GM15510 (cell line): ENCODE data around the gene DDIT3.

Experiments used
- POLR2A ChIP-seq: IDR thresholded peaks from 3 replicates; pipeline ENCODE4 v1.6.1; 2011; ENCODE audit warnings: borderline replicate concordance; ENCODE audit not compliant: insufficient read length; ENCODE audit errors: extremely low read depth

The DDIT3 gene

DNA sequence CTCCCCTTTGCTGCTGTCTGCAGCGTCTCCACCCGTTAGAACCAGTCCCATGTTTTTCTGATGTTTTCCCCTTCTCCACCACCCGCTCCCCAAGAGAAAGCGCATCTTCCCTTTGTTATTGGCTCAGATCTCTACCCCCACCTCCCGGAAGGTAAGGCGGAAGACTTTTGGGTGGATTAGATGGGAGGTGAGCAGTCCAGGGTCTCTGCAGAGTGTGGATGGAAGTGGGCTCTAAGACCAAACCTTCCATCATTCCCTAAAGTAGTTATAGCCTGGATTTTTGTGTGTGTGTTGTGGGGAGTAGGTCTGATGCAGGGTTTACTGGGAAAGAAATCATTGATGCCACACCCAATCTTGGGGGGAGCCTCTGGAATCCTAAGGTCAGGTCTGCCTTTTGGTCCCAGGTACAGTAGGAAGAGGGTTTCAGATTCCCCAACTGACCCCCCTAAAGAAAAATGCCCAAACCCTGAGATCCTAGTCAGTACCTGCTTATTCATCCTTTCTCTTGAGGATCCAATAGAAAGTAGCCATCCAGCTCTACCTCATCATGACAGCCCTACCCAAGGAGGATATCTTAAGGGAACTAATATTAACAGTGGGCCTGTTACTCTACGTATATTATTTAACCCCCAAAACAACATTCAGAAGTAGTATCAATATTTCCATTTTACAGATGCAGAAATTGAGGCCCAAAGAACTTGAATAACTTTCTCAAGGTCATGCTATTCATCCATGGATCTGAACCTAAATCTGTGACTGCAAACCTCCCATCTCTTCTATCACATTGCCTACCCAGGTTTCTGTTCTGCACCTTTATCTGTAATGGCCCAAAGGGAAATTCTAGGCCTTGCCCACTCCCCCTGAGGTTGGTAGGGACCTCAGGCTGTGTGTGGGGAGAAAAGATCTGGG lies 30.6 kb upstream of the DDIT3 start:
- no peak for TF ChIP-seq POLR2A

DNA sequence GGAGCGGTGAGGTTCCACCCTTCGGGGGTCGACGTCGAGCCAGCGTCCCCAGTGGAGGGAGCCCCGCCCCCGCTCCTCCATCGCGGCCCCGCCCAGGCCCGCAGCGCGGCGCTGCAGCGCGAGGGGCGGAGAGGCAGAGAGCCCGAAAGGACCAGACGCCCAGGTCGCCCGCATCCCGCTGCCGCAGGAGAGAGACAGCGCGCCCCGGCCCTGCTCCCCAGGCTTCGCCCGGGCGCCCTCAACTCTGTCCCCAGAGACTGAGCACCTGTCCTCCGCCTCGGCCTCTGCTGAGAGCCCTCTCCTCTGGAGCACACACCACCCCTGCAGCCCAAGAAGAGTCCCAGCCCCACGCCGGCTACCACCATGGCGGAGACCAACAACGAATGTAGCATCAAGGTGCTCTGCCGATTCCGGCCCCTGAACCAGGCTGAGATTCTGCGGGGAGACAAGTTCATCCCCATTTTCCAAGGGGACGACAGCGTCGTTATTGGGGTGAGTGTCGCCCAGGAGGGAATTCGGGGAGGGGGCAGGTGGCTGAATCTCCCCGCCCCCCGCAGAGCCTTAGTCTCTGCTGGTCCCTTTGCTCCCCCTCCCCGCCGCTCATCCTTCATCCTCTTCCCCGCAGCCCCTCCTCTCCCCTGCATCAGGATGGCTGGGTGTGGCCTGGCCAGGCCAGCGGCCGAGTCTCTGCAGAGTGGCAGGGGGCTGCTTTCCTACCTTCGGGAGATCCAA lies 29.8 kb upstream of the DDIT3 start, which contains the start of gene KIF5A:
Gene KIF5A, plus strand, starts transcription at position 136 of the 732 bp plus-strand sequence. Its CDS starts 228 bp downstream, at position 364.
- peak; percentile 16 for TF ChIP-seq POLR2A

DNA sequence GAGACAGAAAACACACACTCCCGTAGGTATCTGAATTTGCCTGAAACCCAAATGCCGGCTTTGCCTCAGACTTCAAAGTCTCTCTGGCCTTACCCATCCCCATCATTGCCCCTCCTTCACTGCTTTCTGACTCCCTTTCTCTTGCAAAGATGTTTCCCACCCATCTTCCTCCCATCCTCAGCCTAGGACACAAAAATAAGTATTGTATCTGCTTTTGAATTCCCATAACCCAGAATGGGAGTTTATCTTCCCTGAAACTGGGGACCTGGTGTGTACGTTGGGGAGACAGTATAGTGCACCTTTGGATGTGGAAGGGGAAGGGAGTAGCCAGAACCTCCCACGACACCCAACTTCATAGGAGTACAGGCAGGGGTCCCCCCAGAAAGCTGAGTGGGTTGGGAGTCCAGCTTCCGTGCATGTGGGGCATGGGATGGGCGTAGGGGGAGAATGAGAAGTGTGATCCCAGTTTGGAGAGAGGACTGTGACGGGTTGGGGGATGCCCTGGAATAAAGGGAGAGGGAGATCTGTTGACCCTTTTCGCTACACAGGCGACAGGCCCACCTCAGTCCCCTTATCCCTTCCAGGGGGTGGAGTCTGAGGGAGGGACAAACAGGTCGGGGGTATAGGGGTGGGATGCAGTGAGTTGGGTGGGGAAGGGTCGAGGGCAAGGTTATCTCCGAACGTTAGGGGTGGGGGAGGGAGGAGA lies 29.0 kb upstream of the DDIT3 start:
- no peak for TF ChIP-seq POLR2A

DNA sequence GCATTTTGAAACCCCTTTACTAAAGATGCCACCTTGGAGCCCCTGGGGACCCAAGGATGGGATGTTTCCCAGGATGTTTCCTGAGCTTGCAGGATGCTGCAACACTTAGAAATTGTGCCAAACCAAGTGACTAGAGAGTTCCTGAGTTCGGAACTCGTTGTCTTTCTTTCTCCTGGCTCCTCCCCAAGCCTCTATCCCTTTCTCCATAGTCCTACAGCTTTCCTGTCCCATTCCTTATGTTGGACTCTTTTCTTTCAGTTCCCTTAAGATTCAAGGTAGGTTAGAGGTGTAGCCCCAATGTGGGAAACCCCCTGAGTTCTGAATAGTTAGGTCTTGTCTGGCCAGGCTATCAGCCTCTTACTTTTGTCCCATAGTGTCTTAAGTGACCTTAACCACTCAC lies 28.2 kb upstream of the DDIT3 start:
- TF ChIP-seq POLR2A, result no peak

DNA sequence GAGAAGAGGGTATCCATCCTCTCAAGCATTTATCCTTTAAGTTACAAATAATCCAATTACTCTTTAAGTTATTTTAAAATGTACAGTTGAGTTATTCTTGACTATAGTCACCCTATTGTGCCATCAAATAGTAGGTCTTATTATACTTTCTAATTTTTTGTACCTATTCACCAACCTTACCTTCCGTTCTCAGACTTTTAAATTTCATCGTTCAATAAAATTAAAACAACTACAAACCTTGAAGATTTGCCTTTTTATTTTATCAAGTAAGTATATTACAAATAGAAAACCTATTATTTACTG lies 27.6 kb upstream of the DDIT3 start:
- no peak for TF ChIP-seq POLR2A

DNA sequence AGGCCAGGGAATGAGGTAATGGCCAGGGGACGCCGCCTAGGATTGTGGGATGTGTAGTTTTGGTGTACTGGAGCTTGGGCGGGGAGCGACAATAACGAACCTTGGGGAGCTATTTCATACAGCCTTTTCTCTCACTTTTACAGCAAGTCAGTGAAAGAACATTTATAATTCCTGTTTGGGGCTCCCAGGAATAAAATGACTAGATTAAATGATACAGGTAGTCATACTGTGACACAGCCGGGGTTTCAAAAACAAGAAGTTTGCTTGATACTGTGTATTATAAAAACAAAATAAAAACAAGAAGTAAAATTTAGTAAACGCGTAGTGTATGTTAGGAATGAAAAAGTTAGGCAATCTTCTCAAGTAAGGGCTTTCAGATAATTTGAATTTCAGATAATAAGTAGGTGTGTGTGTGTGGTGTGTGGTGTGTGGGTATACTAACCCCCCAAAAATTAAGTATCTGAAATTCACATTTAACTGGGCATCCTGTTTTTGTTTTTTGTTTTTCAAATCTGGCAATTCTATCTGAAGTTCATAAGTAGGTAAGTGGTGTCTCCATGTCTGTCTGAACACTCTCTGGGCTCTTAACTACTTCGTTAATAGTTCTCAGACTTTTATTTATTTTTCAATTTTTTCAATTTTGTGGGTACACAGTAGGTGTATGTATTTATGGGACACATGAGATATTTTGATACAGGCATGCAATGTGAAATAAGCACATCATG lies 27.1 kb upstream of the DDIT3 start:
- TF ChIP-seq POLR2A, result no peak

DNA sequence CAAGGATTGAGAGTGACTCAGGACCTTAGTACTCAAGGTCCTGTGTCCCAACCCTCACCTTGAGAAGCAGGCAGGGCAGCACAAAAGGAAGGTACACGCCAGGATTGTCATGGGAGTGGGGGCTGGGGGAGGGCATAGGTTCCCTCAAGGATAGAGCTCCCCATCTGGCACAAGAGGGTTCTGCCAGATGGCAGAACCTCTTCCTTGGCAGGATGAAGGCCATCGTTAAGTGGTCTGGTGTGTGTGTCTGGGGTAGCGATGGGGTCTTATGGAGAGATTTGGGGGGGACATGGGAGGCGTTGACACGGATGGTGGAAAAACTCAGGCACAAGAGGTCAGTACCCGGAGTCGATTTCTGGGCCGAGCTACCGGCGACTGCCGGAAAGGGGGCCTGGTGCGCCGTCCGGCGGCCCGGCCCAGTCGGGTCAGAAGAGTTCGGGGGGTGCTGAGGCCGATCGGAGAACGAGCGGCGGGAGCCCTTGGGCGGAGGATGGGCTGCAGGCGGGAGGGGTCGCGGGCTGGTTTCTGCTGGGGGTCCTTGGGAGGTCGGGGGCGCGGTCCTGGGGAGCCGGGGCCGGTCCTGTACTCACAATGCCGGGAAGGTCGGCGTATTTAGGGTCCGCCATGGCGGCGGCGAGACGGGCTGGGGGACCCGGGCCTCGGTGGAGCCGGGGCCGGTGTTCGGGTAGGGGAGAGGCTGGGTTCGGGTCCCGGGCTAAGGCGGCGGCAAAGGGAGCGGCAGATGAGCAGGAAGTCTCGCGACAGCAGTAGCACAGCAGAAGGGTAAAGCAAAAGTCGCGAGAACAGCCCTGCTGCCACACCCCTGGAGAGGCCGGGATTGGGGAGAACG lies 26.3 kb upstream of the DDIT3 start, which contains the start of gene DCTN2:
Gene DCTN2, minus strand, starts transcription at position 755 of the 850 bp plus-strand sequence. Its CDS starts 129 bp downstream, at position 626.
- TF ChIP-seq POLR2A, result peak; percentile 60

DNA sequence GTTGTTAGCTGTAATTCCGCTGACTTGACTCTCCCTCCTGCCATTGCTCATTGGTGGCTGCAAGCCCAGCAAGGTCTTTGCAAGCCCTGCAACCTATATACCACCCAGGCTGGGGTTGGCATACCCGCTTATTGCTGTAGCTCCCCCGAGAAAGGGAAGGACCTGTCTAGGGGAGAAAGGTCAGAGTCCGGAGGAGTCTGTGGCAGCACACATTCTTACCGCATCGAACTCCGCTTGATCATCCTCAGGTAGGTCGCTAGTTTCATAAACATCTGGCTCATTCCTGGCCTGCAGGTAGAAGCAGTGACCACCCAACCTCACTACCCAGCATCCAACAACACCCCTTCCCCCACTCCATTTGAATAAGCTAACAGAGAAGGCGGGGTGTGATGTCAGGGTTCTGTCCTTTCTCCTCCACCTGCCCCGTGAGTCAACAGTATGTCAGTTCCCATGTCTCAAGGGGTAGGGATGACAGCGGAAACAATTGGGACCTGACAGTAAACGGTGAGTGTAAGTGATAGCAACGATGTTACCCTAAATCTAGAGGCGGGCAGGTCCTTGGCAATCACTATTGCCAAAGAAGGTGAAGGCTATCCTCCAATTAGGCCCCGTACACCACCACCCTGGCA lies 25.6 kb upstream of the DDIT3 start:
- no peak for TF ChIP-seq POLR2A

DNA sequence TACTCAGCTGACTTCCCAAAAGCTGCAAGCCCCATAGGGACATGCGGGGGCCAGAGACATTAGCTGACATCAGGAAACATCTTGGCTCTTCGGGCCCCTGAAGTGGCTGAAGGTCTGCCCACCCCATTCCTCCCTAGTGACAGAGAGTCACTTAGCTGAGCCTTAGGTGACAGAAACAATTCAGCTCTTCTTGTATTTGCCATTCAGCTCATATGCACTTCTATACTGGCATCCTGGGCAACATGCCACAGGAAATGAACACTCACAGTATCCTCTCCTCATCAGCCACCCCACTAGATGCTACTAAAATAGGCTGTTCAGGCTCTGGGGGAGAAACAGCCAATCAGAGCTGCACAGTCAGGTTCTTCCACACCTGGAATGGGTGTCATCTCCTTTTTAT lies 23.3 kb upstream of the DDIT3 start:
- TF ChIP-seq POLR2A, result no peak

DNA sequence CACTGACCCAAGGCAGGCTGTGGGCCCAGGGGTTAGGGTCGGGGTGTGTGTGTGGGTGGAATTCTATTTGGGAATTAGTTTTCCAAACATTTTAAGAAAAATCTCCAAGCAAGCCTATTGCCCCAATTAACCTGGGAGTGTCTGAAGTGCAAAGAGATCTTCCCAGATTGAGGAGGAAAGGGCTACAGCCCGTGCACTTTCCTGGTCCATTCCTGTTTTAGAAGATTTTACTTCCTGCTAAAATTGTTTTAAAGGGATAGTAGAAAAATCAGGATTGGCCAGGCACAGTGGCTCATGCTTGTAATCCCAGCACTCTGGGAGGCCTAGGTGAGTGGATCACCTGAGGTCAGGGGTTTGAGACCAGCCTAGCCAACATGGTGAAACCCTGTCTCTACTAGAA lies 21.4 kb upstream of the DDIT3 start:
- TF ChIP-seq POLR2A, result no peak

DNA sequence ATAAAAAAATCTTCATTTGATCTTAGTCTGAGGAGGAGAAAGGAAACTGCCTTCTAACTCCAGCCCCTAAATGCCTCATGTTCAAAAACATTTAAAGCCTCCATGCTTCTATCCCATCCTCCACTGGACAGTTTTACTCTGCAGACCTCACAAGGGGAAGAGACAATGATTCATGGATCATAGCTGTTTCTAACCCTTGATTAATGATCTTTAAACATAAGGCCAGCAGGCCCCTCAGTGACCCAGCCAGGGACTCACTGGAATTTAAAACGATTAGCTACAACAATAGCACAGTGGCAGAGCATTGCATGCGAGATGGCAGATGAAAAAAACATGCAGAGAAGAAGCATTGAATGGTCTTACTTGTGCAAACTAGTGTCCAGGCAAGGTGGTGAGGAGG lies 20.7 kb upstream of the DDIT3 start:
- no peak for TF ChIP-seq POLR2A

DNA sequence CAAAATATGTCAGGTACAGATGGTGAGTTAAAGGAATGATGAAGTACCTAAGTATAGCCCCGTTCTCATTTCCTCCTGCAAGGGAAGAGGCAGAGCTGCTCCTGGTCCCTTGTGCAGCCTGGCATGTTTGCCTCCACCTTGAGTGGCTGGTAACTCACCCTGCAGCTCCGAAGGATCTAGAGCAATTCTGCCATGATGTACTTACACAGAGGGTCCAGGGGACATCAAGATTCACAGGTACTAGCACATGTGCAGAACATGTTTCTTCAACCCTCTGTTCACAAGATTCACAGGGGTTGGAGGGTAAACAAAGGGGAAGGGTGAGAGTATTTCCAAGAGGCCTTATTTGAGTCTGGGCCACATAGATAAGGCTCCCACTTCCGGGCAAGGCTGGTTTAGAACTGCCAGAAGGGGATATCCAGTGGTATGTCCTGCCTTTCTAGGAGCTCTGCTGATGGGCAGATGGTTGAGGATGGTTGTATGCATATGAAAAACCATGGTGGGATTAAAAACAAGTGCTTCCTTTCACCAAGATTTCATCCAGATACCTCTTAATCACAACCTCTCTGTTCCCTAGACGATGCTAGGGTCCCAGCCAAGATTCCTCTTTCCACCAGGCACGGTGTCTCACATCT lies 18.9 kb upstream of the DDIT3 start:
- TF ChIP-seq POLR2A, result no peak

DNA sequence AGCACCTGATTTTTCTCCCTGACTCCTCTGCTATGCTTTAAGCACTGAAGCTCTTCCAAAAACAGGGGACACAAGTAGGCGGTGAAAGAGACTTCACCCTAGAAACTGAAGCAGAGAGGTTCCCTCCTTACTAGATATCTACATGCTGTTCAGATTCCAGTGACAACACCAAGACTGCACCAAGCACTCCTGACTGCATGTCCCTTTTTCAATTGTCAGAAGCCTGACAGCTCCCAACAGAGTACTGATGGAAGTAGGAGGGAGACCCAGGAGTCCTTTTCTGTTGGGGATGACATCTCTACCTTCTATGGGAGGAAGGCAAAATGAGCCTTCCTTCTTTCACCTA lies 16.3 kb upstream of the DDIT3 start:
- no peak for TF ChIP-seq POLR2A
